Uterus (tissue), 4 donors: ENCODE results near the gene FOXC1. TPM values are rescaled to one million over a fixed set of nuclear protein-coding genes. Genes with fewer than 3 reads are reported as not detected.

ENCODE experiments used
- DNase-seq, 2 donors: peaks; one replicate each; pipeline ENCODE4 v3.0.0-alpha.2; 2019 to 2020
- H3K27ac ChIP-seq, 2 donors: fragments of 200-600 bp; sonication (generic); 1 replicate in 1 of 2; 2 replicates in 1 of 2; pipeline ENCODE4 v1.5.1; 2016 to 2018
- H3K27me3 ChIP-seq, 2 donors: fragments of 200-600 bp; sonication (generic); one replicate each; pipeline ENCODE4 v1.5.1; 2018 to 2019; ENCODE audit warnings: control low read depth in 1 of 2
- H3K36me3 ChIP-seq, 2 donors: fragments of 200-600 bp; sonication (generic); one replicate each; pipeline ENCODE4 v1.5.1; 2019; ENCODE audit warnings: control low read depth in 1 of 2
- H3K4me1 ChIP-seq, 2 donors: fragments of 200-600 bp; sonication (generic); one replicate each; pipeline ENCODE4 v1.5.1; 2018 to 2019; ENCODE audit warnings: control low read depth in 1 of 2
- H3K4me3 ChIP-seq, 2 donors: fragments of 200-600 bp; sonication (generic); 1 replicate in 1 of 2; 2 replicates in 1 of 2; pipeline ENCODE4 v1.5.1; 2018 to 2019; ENCODE audit warnings: mild to moderate bottlenecking in 1 of 2
- H3K9me3 ChIP-seq, 2 donors: fragments of 200-600 bp; sonication (generic); one replicate each; pipeline ENCODE4 v1.5.1; 2019; ENCODE audit warnings: control low read depth in 1 of 2
- POLR2A ChIP-seq, 2 donors: fragments of 450-650 bp; IDR thresholded peaks; one replicate each; pipeline ENCODE4 v1.6.1; 2016; ENCODE audit warnings: antibody characterized with exemption in 2 of 2, mild to moderate bottlenecking in 1 of 2, moderate library complexity in 1 of 2
- intact Hi-C: fragments of 100-400 bp; cut with DNase I; formaldehyde crosslinking; loops from one replicate; pipeline ENCODE4 v1.15.1; 2023; ENCODE audit warnings: low total_unique reads
- total RNA-seq, 4 donors: library from RNA; depleted of rRNA in 3 of 4; stranded (reverse); fragments of >200 nt in 3 of 4; gene quantifications; one replicate each; pipeline versions ENCODE4 v1.1.0 to v1.2.4, GENCODE V29; 2014 to 2023
- TF ChIP-seq, protein P1 (sequence below), 4 experiments: fragments of 200-600 bp in 2 of 4; fragments of 450-650 bp in 2 of 4; sonication (generic) in 2 of 4; IDR thresholded peaks; one replicate each; pipeline ENCODE4 v1.5.1; 2016 to 2019; ENCODE audit warnings: antibody characterized with exemption in 4 of 4, mild to moderate bottlenecking in 2 of 4, moderate library complexity in 1 of 4
- donor health status: DM: yes; HTN: yes; CAD: no.

The FOXC1 gene
- total RNA-seq, 4 donors from 2014 or later: 1.8 to 15.2 (median 5.1) TPM

DNA sequence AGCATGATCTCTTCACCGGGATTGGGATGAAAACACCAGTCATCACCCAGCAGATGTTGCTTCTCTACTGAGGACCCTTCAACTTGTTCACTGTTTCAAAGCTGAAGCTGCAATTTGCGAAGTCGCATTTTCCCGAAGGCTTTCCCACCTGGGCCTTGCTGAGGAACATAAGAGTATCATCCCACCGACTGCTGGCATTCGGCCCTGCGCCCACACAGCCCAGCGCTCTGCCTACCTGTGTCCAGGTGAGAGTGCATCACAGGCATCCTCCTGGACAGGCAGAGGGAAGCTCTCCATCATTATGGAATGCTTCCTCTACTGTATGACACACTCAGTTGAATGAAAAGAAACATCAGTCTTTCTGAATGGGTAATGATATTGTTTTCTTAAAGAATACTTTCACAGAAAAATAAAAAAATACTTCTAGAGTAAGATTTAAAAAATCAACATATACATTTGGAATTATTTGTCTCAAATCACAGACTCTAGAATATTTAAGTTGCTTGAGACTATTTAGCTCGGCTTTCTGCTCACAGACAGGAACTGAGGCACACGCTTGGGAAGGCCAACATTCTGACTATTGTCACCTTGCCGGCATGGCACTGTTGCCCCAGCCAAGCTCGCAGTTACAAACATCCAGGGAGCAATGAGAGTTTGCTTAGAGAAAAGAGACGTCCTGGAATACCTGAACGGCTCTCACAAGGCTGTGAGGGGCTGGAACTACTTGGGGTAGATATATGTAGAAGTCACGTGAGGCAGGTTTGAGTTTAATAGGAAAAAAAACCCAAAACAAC, 48.7 kb downstream of the FOXC1 start:
- TF ChIP-seq, protein P1, sequence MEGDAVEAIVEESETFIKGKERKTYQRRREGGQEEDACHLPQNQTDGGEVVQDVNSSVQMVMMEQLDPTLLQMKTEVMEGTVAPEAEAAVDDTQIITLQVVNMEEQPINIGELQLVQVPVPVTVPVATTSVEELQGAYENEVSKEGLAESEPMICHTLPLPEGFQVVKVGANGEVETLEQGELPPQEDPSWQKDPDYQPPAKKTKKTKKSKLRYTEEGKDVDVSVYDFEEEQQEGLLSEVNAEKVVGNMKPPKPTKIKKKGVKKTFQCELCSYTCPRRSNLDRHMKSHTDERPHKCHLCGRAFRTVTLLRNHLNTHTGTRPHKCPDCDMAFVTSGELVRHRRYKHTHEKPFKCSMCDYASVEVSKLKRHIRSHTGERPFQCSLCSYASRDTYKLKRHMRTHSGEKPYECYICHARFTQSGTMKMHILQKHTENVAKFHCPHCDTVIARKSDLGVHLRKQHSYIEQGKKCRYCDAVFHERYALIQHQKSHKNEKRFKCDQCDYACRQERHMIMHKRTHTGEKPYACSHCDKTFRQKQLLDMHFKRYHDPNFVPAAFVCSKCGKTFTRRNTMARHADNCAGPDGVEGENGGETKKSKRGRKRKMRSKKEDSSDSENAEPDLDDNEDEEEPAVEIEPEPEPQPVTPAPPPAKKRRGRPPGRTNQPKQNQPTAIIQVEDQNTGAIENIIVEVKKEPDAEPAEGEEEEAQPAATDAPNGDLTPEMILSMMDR (IDR thresholded peaks at IDR 0.05): no peak
- no peak for TF ChIP-seq POLR2A (IDR thresholded peaks at IDR 0.05)
- Histone ChIP-seq H3K4me3 (no peak overlapping the region), H3K27ac (no peak overlapping the region), H3K9me3 (no peaks in the 10 kb centered on the region), H3K36me3 (no peaks in the 10 kb centered on the region), H3K4me1 (no peaks in the 10 kb centered on the region), H3K27me3 (no peaks in the 10 kb centered on the region)
- intact Hi-C loops: no loop called here
- DNase-seq: no peak

DNA sequence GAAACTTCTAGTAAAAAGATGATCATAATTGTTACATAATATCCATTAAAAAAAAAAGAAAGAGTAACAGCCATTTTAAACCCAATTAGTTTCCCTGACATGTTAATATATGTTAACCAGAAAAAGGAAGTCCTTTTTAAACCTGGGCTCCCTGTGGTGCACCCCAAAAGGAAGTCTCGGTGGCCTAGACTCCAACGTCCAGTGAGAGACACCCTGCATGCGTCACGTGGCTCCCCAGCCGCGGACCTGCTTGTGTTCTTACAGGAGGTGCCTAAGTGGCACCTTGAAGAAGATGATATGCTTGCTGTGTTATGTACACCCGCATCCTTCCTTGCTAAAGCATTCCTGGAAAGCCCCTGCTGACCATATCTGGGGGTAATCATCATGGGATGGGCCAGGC, 50.1 kb downstream of the FOXC1 start:
- TF ChIP-seq, protein P1 (IDR thresholded peaks at IDR 0.05): no peak
- no peak for TF ChIP-seq POLR2A (IDR thresholded peaks at IDR 0.05)
- Histone ChIP-seq H3K4me1 (no peaks in the 10 kb centered on the region), H3K9me3 (no peaks in the 10 kb centered on the region), H3K27ac (no peak overlapping the region), H3K4me3 (no peak overlapping the region), H3K27me3 (no peaks in the 10 kb centered on the region), H3K36me3 (no peaks in the 10 kb centered on the region)
- no peak for DNase-seq
- intact Hi-C loops: no loop called here

DNA sequence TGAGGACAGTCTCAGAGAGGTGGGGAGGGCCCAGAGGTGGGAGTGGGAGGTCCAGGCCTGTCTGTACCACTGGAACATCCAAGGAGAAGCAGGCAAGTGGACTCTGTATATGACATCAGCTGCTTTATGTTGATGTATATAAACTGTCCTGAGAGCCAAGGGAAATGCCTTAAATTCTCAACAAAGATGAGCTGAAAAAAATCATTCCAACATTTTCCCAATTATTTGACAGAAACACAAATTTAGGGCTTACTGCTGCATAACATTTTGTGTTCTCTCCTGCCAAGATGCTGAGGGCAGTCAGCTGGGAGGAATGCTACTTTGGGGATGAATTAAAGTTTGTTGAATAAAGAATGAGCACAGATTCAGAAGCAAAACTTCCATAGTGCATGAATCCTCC, 52.8 kb downstream of the FOXC1 start:
- H3K36me3 ChIP-seq: no peaks in the 10 kb centered on the region
- TF ChIP-seq POLR2A (IDR thresholded peaks at IDR 0.05): no peak
- TF ChIP-seq, protein P1 (IDR thresholded peaks at IDR 0.05): no peak
- H3K4me3 ChIP-seq: no peak overlapping the region
- H3K4me1 ChIP-seq: no peaks in the 10 kb centered on the region
- H3K27me3 ChIP-seq: no peaks in the 10 kb centered on the region
- no peak for DNase-seq
- no peak overlapping the region for H3K27ac ChIP-seq
- intact Hi-C loops: no loop called here
- H3K9me3 ChIP-seq: no peaks in the 10 kb centered on the region

Other genes starting within 250 kb of the FOXC1 start
- gene FOXF2, start 220.3 kb upstream of the FOXC1 start, total RNA-seq: not detected